Transverse colon (tissue), 4 donors: Measurements from ENCODE around the gene RNF212. TPM values are rescaled to one million over a fixed set of nuclear protein-coding genes. Genes with fewer than 3 reads are reported as not detected.
A peak's percentile ranks its signal among the peaks of the same experiment; 100 is the strongest.

Experiments used
- DNase-seq: peaks from one replicate; pipeline ENCODE4 v3.0.0-alpha.2; 2019
- H3K27ac ChIP-seq, 4 donors: fragments of 200-600 bp; sonication (generic); 2 replicates each; pipeline ENCODE4 v1.5.1; 2016 to 2018; ENCODE audit warnings: inconsistent platforms in 4 of 4
- H3K27me3 ChIP-seq: fragments of 200-600 bp; sonication (generic); 2 replicates; pipeline ENCODE4 v1.5.1; 2017; ENCODE audit warnings: inconsistent platforms
- H3K36me3 ChIP-seq, 4 donors: fragments of 200-600 bp; sonication (generic); 2 replicates each; pipeline ENCODE4 v1.5.1; 2017 to 2019; ENCODE audit warnings: inconsistent platforms in 4 of 4
- H3K4me1 ChIP-seq, 4 donors: fragments of 200-600 bp; sonication (generic); 2 replicates each; pipeline ENCODE4 v1.5.1; 2017 to 2020; ENCODE audit warnings: inconsistent platforms in 4 of 4
- H3K4me3 ChIP-seq, 4 donors: fragments of 200-600 bp; sonication (generic); 1 replicate in 1 of 4; 2 replicates in 3 of 4; pipeline versions ENCODE4 v1.5.1 to v1.6.1; 2017 to 2019; ENCODE audit warnings: inconsistent platforms in 4 of 4
- H3K9me3 ChIP-seq, 2 donors: fragments of 200-600 bp; sonication (generic); 2 replicates each; pipeline ENCODE4 v1.5.1; 2017 to 2019; ENCODE audit warnings: inconsistent platforms in 2 of 2
- EP300 ChIP-seq: sonication (generic); formaldehyde crosslinking; IDR thresholded peaks from one replicate; pipeline ENCODE4 v1.6.1; 2017; ENCODE audit warnings: antibody characterized with exemption, low read depth
- POLR2A ChIP-seq: fragments of 450-650 bp; IDR thresholded peaks from one replicate; pipeline ENCODE4 v1.6.1; 2016; ENCODE audit warnings: antibody characterized with exemption, mild to moderate bottlenecking, moderate library complexity
- POLR2AphosphoS5 ChIP-seq, 3 donors: sonication (generic); formaldehyde crosslinking; IDR thresholded peaks; one replicate each; pipeline ENCODE4 v1.6.1; 2016; ENCODE audit warnings: antibody characterized with exemption in 3 of 3
- WGBS, 2 donors: methylation state at CpG; one replicate each; pipeline ENCODE4 v1.1.5; 2018; ENCODE audit warnings: low coverage in 1 of 2; 5-methylcytosine and 5-hydroxymethylcytosine counted together
- in situ Hi-C, 4 donors: fragments of 200-750 bp; cut with MboI; loops; one replicate each; pipeline versions ENCODE4 v1.15.0 to v1.15.1; 2017; ENCODE audit warnings: low sequenced_read_pairs in 3 of 4, low pct_ligation_motif_present in 1 of 4, low pct_unique_long_range_greater_than_20kb in 1 of 4
- intact Hi-C: fragments of 100-400 bp; cut with DNase I; formaldehyde crosslinking; loops from one replicate; pipeline ENCODE4 v1.15.1; 2023; ENCODE audit warnings: low total_unique reads
- total RNA-seq, 4 donors: library from RNA; depleted of rRNA; stranded (reverse); fragments of >200 nt; gene quantifications; one replicate each; pipeline ENCODE4 v1.1.0, GENCODE V29; 2016
- TF ChIP-seq, protein P1 (sequence below), 5 experiments: fragments of 200-600 bp in 3 of 5; fragments of 450-650 bp in 2 of 5; sonication (generic) in 3 of 5; IDR thresholded peaks; 1 replicate in 2 of 5; 2 replicates in 3 of 5; pipeline ENCODE4 v1.5.1; 2016 to 2017; ENCODE audit warnings: antibody characterized with exemption in 5 of 5, inconsistent platforms in 3 of 5, mild to moderate bottlenecking in 2 of 5, moderate library complexity in 1 of 5

Gene RNF212
- total RNA-seq, 4 donors from 2014 or later = 2.5 to 9.1 TPM; not detected in 2

GRCh38 chr4:1061056-1061700 is 52.2 kb downstream of the RNF212 start:
- Histone ChIP-seq H3K27ac (no peak overlapping the region), H3K9me3 (no peaks in the 10 kb centered on the region), H3K27me3 (peaks cover 47% of the 10 kb centered on the region), H3K36me3 (no peaks in the 10 kb centered on the region), H3K4me1 (peaks cover 0 to 9% (median 2%) of the 10 kb centered on the region in 4 donors), H3K4me3 (no peak overlapping the region)
- intact Hi-C loops (no loop called here), in situ Hi-C loops (no loop called here)
- 89 to 90% methylated on average over 5 to 14 of the region's 14 CpGs for WGBS, 2 donors
- DNase-seq = no peak
- TF ChIP-seq POLR2AphosphoS5 (IDR thresholded peaks at IDR 0.05) (no peak), EP300 (no peak), POLR2A (no peak)
- TF ChIP-seq, protein P1, sequence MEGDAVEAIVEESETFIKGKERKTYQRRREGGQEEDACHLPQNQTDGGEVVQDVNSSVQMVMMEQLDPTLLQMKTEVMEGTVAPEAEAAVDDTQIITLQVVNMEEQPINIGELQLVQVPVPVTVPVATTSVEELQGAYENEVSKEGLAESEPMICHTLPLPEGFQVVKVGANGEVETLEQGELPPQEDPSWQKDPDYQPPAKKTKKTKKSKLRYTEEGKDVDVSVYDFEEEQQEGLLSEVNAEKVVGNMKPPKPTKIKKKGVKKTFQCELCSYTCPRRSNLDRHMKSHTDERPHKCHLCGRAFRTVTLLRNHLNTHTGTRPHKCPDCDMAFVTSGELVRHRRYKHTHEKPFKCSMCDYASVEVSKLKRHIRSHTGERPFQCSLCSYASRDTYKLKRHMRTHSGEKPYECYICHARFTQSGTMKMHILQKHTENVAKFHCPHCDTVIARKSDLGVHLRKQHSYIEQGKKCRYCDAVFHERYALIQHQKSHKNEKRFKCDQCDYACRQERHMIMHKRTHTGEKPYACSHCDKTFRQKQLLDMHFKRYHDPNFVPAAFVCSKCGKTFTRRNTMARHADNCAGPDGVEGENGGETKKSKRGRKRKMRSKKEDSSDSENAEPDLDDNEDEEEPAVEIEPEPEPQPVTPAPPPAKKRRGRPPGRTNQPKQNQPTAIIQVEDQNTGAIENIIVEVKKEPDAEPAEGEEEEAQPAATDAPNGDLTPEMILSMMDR (IDR thresholded peaks at IDR 0.05) = no peak

GRCh38 chr4:1060621-1061020 is 52.7 kb downstream of the RNF212 start:
- TF ChIP-seq POLR2A (no peak), EP300 (no peak), POLR2AphosphoS5 (IDR thresholded peaks at IDR 0.05) (no peak)
- TF ChIP-seq, protein P1 (IDR thresholded peaks at IDR 0.05) = no peak
- Histone ChIP-seq H3K4me3 (no peak overlapping the region), H3K27me3 (peaks cover 51% of the 10 kb centered on the region), H3K4me1 (peaks cover 0 to 9% (median 2%) of the 10 kb centered on the region in 4 donors), H3K27ac (no peak overlapping the region), H3K9me3 (no peaks in the 10 kb centered on the region), H3K36me3 (no peaks in the 10 kb centered on the region)
- intact Hi-C loops (no loop called here), in situ Hi-C loops (no loop called here)
- WGBS, 2 donors = 94 to 97% methylated on average over 3 to 9 of the region's 9 CpGs
- DNase-seq = no peak

GRCh38 chr4:1060121-1060520 is 53.2 kb downstream of the RNF212 start:
- Histone ChIP-seq H3K4me1 (peaks cover 0 to 9% (median 2%) of the 10 kb centered on the region in 4 donors), H3K36me3 (no peaks in the 10 kb centered on the region), H3K9me3 (no peaks in the 10 kb centered on the region), H3K27me3 (peaks cover 56% of the 10 kb centered on the region), H3K4me3 (no peak overlapping the region), H3K27ac (no peak overlapping the region)
- 93 to 100% methylated on average over 3 to 10 of the region's 10 CpGs for WGBS, 2 donors
- TF ChIP-seq, protein P1 (IDR thresholded peaks at IDR 0.05) = no peak
- TF ChIP-seq POLR2AphosphoS5 (IDR thresholded peaks at IDR 0.05) (no peak), EP300 (no peak), POLR2A (no peak)
- no peak for DNase-seq
- in situ Hi-C loops (no loop called here), intact Hi-C loops (no loop called here)

GRCh38 chr4:1058997-1059665 is 54.2 kb downstream of the RNF212 start:
- H3K4me1 ChIP-seq = peaks cover 0 to 9% (median 2%) of the 10 kb centered on the region in 4 donors
- intact Hi-C loops = no loop called here
- no peak overlapping the region for H3K4me3 ChIP-seq
- TF ChIP-seq EP300 = no peak
- TF ChIP-seq, protein P1 (IDR thresholded peaks at IDR 0.05) = no peak
- no peak for TF ChIP-seq POLR2A
- no peak for TF ChIP-seq POLR2AphosphoS5 (IDR thresholded peaks at IDR 0.05)
- peaks cover 56% of the 10 kb centered on the region for H3K27me3 ChIP-seq
- in situ Hi-C loops = no loop called here
- no peak for DNase-seq
- WGBS, 2 donors = 66 to 79% methylated on average over 2 to 14 of the region's 16 CpGs
- no peaks in the 10 kb centered on the region for H3K36me3 ChIP-seq
- peak overlapping the region in 2 of 4 donors; percentile 8 to 56 for H3K27ac ChIP-seq
- no peaks in the 10 kb centered on the region for H3K9me3 ChIP-seq
